Measurements from ENCODE around the gene NNAT. TPM values are rescaled to one million over a fixed set of nuclear protein-coding genes. Genes with fewer than 3 reads are reported as not detected.

Gene NNAT
- total RNA-seq, 1 experiment from 2014 or later: not detected

DNA sequence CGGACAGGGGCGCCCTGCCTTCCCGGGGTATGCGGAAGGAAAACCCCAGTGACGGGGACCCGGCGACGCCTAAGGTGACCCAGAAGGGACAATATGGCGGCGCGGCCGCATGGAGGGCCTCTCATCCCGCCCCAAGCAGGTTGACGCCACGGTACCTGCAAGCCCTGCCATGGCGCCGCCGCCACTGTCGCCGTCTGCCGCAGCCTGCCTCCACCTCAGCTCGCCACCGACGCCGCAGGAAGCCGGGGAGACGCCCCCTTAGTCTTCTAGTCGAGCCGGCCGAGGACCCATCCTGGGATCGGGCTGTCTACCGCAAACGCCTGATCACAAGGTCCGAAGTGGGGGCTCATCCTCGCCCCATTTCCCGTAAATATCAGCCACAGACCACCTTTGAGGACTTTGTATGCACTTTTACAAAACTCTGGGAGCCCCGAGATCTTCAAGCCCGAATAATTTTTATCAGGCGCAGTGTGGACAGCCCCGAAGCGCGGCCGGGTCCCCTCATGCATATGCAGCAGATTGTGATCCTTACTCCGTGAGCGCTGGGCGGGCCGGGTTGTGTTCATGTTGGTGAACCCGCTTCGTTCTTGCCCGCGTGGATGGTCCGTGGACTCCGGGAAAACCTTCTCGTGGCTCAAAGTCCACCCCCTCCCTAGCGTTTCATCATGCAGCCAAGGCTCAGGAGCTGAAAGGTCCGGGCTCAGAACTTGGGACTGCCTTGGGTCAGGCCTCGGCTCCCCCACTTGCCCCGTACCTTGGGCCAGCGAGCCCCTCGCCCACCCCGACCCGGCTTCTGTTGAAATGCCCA lies 6.8 kb downstream of the NNAT start, which contains the start of gene BLCAP:
Gene BLCAP, minus strand, starts transcription at position 239 of the 808 bp plus-strand sequence. CDS start 8,702 bp downstream, outside the sequence.
- ChIA-PET CTCF (no interaction called here), POLR2A (ENCODE audit: unreplicated experiment) (no interaction called here)
- Histone ChIP-seq H2AFZ (peak within 1 kb of the TSS; percentile 98), H3K79me2 (ENCODE audit: low read depth) (peaks cover 52% of the 10 kb centered on the region), H3K9me3 (ENCODE audit: insufficient read depth, low read depth) (no peaks in the 10 kb centered on the region), H3K4me3 (peak within 1 kb of the TSS; percentile 88), H3K4me2 (peak within 1 kb of the TSS; percentile 84), H3K4me1 (replicated peaks; ENCODE audit: insufficient read depth) (peaks cover 41% of the 10 kb centered on the region), H3K27ac (peak within 1 kb of the TSS; percentile 86), H3F3A (ENCODE audit: insufficient read depth, low read depth) (peaks cover 17% of the 10 kb centered on the region), H3K27me3 (ENCODE audit: insufficient read depth, low read depth) (no peaks in the 10 kb centered on the region), H3K36me3 (ENCODE audit: low read depth) (no peaks in the 10 kb centered on the region), H4K20me1 (ENCODE audit: insufficient read depth) (peaks cover 28% of the 10 kb centered on the region), H3K9me2 (ENCODE audit: insufficient read depth) (no peaks in the 10 kb centered on the region)
- intact Hi-C loops (cut with micrococcal nuclease; ENCODE audit: unreplicated experiment): loop anchor here (2.0 to 5.0 kb wide), 3 partner anchors 121 to 183 kb away; no protein-coding TSS in a partner anchor
- peak; percentile 70 to 89 for DNase-seq
- BruUV-seq (replicated peaks): TSS peak; percentile 70
- no peak for TF ChIP-seq EZH2 (IDR thresholded peaks at IDR 0.05; ENCODE audit: low read depth)
- TF ChIP-seq, protein P1, sequence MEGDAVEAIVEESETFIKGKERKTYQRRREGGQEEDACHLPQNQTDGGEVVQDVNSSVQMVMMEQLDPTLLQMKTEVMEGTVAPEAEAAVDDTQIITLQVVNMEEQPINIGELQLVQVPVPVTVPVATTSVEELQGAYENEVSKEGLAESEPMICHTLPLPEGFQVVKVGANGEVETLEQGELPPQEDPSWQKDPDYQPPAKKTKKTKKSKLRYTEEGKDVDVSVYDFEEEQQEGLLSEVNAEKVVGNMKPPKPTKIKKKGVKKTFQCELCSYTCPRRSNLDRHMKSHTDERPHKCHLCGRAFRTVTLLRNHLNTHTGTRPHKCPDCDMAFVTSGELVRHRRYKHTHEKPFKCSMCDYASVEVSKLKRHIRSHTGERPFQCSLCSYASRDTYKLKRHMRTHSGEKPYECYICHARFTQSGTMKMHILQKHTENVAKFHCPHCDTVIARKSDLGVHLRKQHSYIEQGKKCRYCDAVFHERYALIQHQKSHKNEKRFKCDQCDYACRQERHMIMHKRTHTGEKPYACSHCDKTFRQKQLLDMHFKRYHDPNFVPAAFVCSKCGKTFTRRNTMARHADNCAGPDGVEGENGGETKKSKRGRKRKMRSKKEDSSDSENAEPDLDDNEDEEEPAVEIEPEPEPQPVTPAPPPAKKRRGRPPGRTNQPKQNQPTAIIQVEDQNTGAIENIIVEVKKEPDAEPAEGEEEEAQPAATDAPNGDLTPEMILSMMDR (conservative IDR thresholded peaks at IDR 0.05): no peak

DNA sequence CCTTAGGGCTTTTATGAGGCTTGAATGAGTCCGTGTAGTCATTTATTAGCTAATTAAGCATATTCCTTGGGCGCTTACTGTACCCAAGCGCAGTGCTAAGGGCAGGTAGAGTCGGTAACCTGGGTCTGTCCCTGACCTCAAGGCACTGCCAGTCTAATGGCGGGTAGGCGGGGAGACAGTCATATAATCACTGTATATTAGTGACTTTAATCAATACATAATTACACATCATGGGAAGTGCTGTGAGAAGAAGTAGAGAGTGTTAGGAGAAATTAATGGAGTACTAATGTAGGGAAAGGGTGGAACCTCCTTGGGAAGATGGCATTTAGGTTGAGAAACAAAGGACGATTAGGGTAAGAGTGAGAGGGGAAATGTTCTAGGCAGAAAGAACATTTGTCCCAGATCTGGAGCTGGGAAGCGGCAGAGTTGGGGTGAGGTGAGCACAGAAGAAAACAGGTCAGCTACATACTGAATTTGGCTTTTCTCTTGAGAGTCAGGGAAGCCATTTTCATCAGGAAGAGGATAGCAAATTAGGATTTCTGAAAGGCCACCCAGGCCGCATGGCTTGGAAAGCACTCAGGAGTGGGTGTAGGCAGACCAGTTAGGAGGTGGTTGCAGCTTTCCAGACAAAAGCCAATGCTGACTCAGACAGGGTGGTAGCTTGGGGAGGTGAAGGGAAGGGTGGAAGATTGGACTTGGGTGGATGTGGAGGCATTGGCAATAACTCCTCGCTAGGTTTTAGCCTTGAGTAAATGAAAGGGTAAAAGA lies 7.6 kb downstream of the NNAT start:
- CTCF ChIA-PET: no interaction called here
- TF ChIP-seq EZH2 (IDR thresholded peaks at IDR 0.05; ENCODE audit: low read depth): no peak
- TF ChIP-seq, protein P1 (conservative IDR thresholded peaks at IDR 0.05): no peak
- POLR2A ChIA-PET (ENCODE audit: unreplicated experiment): no interaction called here
- no TSS peak for BruUV-seq (replicated peaks)
- Histone ChIP-seq H3K79me2 (ENCODE audit: low read depth) (peaks cover 44% of the 10 kb centered on the region), H2AFZ (peak overlapping the region; percentile 98), H3K4me3 (peak overlapping the region; percentile 88), H3K9me3 (ENCODE audit: insufficient read depth, low read depth) (no peaks in the 10 kb centered on the region), H3K27ac (peak overlapping the region; percentile 86), H3K27me3 (ENCODE audit: insufficient read depth, low read depth) (no peaks in the 10 kb centered on the region), H3K9me2 (ENCODE audit: insufficient read depth) (no peaks in the 10 kb centered on the region), H4K20me1 (ENCODE audit: insufficient read depth) (peaks cover 22% of the 10 kb centered on the region), H3K4me1 (replicated peaks; ENCODE audit: insufficient read depth) (peaks cover 40% of the 10 kb centered on the region), H3F3A (ENCODE audit: insufficient read depth, low read depth) (peaks cover 17% of the 10 kb centered on the region), H3K36me3 (ENCODE audit: low read depth) (no peaks in the 10 kb centered on the region), H3K4me2 (peak overlapping the region; percentile 84)
- no peak for DNase-seq
- intact Hi-C loops (cut with micrococcal nuclease; ENCODE audit: unreplicated experiment): loop anchor here (5.0 kb wide), 2 partner anchors 121 to 146 kb away; no protein-coding TSS in a partner anchor

DNA sequence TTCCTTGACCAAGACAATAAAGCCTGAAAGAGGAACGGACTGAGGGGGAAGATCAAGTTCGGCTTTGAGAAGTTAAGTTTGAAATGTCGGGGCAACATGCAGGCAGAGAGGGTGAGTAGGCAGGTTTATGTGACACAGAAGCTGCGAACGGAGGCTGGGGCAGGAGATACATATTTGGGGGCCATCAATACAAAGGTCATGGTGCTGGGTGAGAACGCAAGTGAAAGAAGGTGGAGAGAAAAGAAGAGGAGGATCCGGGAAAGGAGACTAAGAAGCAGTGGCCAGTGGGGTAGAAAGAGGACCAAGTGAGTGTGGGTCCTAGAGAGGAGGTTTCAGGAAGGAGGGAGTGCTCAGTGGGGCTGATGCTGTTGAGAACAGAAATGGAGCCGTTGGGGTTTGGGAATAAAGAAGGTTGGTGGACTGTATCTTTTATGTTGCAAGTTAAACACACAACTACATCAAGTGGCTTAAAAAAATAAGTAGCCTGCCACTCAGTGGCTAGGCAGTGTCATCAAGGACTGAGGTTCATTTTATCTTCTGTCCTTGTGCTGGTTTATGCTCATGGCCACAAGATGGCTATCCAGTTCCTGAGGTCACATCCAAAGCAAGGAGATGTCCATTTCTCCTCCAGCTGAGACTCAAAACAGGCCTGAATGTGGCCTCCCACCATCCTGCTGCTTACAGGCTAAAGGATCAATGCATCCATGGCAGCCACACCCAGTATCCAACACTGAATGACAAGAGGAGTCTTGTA lies 8.3 kb downstream of the NNAT start:
- Histone ChIP-seq H4K20me1 (ENCODE audit: insufficient read depth) (peaks cover 14% of the 10 kb centered on the region), H3K4me2 (peak overlapping the region; percentile 84), H3K4me1 (replicated peaks; ENCODE audit: insufficient read depth) (peaks cover 32% of the 10 kb centered on the region), H3K4me3 (no peak overlapping the region), H3K27me3 (ENCODE audit: insufficient read depth, low read depth) (no peaks in the 10 kb centered on the region), H3K27ac (no peak overlapping the region), H3K9me2 (ENCODE audit: insufficient read depth) (no peaks in the 10 kb centered on the region), H3K36me3 (ENCODE audit: low read depth) (no peaks in the 10 kb centered on the region), H3F3A (ENCODE audit: insufficient read depth, low read depth) (peaks cover 15% of the 10 kb centered on the region), H3K79me2 (ENCODE audit: low read depth) (peaks cover 37% of the 10 kb centered on the region), H2AFZ (no peak overlapping the region), H3K9me3 (ENCODE audit: insufficient read depth, low read depth) (no peaks in the 10 kb centered on the region)
- POLR2A ChIA-PET (ENCODE audit: unreplicated experiment): no interaction called here
- DNase-seq: no peak
- no TSS peak for BruUV-seq (replicated peaks)
- intact Hi-C loops (cut with micrococcal nuclease; ENCODE audit: unreplicated experiment): loop anchor here (5.0 kb wide), 2 partner anchors 122 to 147 kb away; no protein-coding TSS in a partner anchor
- CTCF ChIA-PET: no interaction called here
- TF ChIP-seq EZH2 (IDR thresholded peaks at IDR 0.05; ENCODE audit: low read depth): no peak
- TF ChIP-seq, protein P1 (conservative IDR thresholded peaks at IDR 0.05): no peak

Data from PC-9 (cell line).